ENCODE data around the gene TRIM36.

The TRIM36 gene

DNA sequence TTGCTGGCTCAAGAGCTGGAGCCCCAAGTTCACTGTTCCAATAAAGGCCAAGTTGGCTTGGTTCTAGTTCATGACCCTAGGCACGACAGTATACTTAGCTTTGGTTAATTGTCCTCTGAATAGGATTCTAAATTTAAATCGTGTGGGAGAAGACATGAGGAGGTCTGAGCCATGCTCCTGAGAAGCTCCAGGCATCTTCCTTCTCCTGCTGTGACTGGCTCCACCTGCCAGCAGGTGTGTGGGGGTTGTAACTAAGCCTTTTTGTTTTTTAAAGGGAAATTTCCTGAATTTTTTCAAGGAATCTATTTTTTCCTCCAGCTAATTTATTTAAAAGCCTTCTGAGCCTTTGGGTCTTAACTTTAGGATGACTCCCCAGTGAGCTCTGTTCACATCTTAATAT is 20.2 kb upstream of the TRIM36 start:
- no CpG with 5 or more reads among the region's 2 CpGs for WGBS (ENCODE audit: insufficient coverage, insufficient read length)
- H3K27ac ChIP-seq (ENCODE audit: low read length) = no peak overlapping the region
- no peak for DNase-seq (ENCODE audit: low read depth, low spot score)
- peaks cover 3% of the 10 kb centered on the region; the same call in 1 of the 2 replicates for H3K4me1 ChIP-seq (ENCODE audit: control insufficient read depth, insufficient read depth, low read length)
- H3K9me3 ChIP-seq (ENCODE audit: control insufficient read depth, insufficient read depth, low read length) = no peaks in the 10 kb centered on the region
- no peak overlapping the region for H3K4me3 ChIP-seq (ENCODE audit: low read length)
- no peaks in the 10 kb centered on the region for H3K27me3 ChIP-seq (ENCODE audit: control insufficient read depth, insufficient read depth, low read length)
- no peaks in the 10 kb centered on the region for H3K36me3 ChIP-seq (ENCODE audit: control insufficient read depth, insufficient read depth, low read length)

DNA sequence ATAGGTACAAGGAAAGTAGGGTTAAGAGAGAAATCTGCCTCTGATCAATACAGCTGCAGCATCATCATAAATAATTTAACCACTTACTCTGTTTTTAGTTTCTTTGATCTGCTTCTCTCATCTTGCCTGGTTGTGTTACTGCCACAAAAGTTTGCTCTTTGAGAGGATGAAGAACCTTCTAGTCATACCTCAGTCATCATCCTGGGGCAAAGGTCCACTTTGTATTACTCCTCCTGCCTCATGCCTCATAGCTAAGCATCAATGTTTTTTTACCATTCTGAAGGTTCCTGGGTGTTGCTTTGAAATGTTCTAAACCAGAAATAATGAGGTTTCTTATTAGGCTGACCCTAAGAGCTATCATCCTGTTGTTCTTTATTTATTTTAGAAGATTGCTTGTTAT is 17.1 kb upstream of the TRIM36 start:
- H3K4me1 ChIP-seq (ENCODE audit: control insufficient read depth, insufficient read depth, low read length) = peaks cover 2% of the 10 kb centered on the region; the same call in 1 of the 2 replicates
- DNase-seq (ENCODE audit: low read depth, low spot score) = no peak
- no peaks in the 10 kb centered on the region for H3K9me3 ChIP-seq (ENCODE audit: control insufficient read depth, insufficient read depth, low read length)
- peaks cover 5% of the 10 kb centered on the region for H3K27me3 ChIP-seq (ENCODE audit: control insufficient read depth, insufficient read depth, low read length)
- no peak overlapping the region for H3K27ac ChIP-seq (ENCODE audit: low read length)
- no peaks in the 10 kb centered on the region for H3K36me3 ChIP-seq (ENCODE audit: control insufficient read depth, insufficient read depth, low read length)
- no peak overlapping the region for H3K4me3 ChIP-seq (ENCODE audit: low read length)

DNA sequence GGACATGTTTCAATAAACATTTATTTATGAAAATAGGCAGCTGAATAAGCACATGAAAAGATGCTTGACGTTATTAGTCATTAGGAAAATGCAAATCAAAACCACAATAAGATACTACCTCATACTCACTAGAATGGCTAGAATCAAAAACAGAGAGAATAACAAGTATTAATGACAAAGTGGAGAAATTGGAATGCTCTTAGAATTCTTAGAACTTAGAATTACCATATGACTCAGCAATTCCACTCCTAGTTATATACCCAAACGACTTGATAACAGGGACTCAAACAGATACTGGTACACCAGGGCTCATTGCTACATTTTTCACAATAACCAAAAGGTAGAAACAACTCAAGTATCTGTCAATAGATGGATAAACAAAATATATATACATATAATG is 15.1 kb upstream of the TRIM36 start:
- peaks cover 2% of the 10 kb centered on the region; the same call in 1 of the 2 replicates for H3K4me1 ChIP-seq (ENCODE audit: control insufficient read depth, insufficient read depth, low read length)
- no peak overlapping the region for H3K4me3 ChIP-seq (ENCODE audit: low read length)
- no peaks in the 10 kb centered on the region for H3K36me3 ChIP-seq (ENCODE audit: control insufficient read depth, insufficient read depth, low read length)
- peaks cover 21% of the 10 kb centered on the region for H3K27me3 ChIP-seq (ENCODE audit: control insufficient read depth, insufficient read depth, low read length)
- no peak for DNase-seq (ENCODE audit: low read depth, low spot score)
- WGBS (ENCODE audit: insufficient coverage, insufficient read length) = no CpG with 5 or more reads among the region's 2 CpGs
- no peaks in the 10 kb centered on the region for H3K9me3 ChIP-seq (ENCODE audit: control insufficient read depth, insufficient read depth, low read length)
- no peak overlapping the region for H3K27ac ChIP-seq (ENCODE audit: low read length)

DNA sequence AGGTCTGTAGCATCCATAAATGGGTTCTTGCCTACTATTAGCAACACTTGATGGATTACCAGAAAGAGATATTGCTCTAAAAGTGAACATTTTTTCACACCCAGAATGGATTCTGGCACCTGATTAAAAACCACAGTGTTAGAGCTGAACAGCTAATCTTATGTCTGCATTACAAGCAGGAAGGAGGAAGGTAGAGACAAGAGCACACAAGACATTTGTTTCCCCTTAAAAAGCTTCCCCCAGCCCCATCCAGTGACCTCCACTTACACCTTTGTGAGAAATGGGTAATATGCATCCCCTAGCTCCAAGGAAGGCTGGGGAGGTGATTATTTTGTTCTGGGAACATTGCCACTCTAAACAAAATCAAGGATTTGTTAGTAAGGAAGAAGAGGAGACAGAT is 12.0 kb upstream of the TRIM36 start:
- H3K27ac ChIP-seq (ENCODE audit: low read length) = no peak overlapping the region
- no peaks in the 10 kb centered on the region for H3K9me3 ChIP-seq (ENCODE audit: control insufficient read depth, insufficient read depth, low read length)
- H3K4me3 ChIP-seq (ENCODE audit: low read length) = no peak overlapping the region
- peaks cover 4% of the 10 kb centered on the region; the same call in 1 of the 2 replicates for H3K4me1 ChIP-seq (ENCODE audit: control insufficient read depth, insufficient read depth, low read length)
- peaks cover 44% of the 10 kb centered on the region for H3K27me3 ChIP-seq (ENCODE audit: control insufficient read depth, insufficient read depth, low read length)
- no peak for DNase-seq (ENCODE audit: low read depth, low spot score)
- H3K36me3 ChIP-seq (ENCODE audit: control insufficient read depth, insufficient read depth, low read length) = no peaks in the 10 kb centered on the region

DNA sequence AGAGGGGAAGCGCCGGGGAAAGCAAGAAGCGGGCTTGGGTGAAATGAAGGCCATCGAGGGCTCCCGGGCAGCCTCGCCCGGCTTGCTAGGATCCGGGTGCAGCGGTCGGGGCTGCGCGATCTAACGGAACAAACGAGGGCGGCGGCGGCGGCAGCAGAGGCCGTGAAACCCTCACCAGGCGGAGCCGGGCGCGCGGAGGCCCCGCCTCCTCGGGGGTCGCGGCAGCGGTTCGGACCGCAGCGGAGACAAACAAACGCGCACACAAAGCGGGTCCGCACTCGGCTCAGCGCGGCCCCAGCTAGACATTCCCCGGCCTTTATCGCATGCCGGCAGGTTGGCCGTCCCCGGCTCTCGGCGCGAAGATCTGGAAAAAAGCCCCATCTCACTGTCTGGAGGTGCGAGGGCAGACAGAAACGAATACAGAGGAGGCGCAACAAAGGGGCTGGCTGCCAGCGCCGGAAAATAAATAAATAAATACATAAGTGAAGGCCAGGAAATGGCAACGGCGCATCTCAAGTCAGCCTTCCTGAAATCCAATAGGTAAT is 10.5 kb upstream of the TRIM36 start:
- DNase-seq (ENCODE audit: low read depth, low spot score) = peak; percentile 18
- Histone ChIP-seq H3K27me3 (ENCODE audit: control insufficient read depth, insufficient read depth, low read length) (peaks cover 44% of the 10 kb centered on the region), H3K36me3 (ENCODE audit: control insufficient read depth, insufficient read depth, low read length) (no peaks in the 10 kb centered on the region), H3K4me3 (ENCODE audit: low read length) (peak overlapping the region; percentile 38), H3K27ac (ENCODE audit: low read length) (no peak overlapping the region), H3K9me3 (ENCODE audit: control insufficient read depth, insufficient read depth, low read length) (no peaks in the 10 kb centered on the region), H3K4me1 (ENCODE audit: control insufficient read depth, insufficient read depth, low read length) (peaks cover 4% of the 10 kb centered on the region; the same call in 1 of the 2 replicates)
- WGBS (ENCODE audit: insufficient coverage, insufficient read length) = no CpG with 5 or more reads among the region's 54 CpGs

DNA sequence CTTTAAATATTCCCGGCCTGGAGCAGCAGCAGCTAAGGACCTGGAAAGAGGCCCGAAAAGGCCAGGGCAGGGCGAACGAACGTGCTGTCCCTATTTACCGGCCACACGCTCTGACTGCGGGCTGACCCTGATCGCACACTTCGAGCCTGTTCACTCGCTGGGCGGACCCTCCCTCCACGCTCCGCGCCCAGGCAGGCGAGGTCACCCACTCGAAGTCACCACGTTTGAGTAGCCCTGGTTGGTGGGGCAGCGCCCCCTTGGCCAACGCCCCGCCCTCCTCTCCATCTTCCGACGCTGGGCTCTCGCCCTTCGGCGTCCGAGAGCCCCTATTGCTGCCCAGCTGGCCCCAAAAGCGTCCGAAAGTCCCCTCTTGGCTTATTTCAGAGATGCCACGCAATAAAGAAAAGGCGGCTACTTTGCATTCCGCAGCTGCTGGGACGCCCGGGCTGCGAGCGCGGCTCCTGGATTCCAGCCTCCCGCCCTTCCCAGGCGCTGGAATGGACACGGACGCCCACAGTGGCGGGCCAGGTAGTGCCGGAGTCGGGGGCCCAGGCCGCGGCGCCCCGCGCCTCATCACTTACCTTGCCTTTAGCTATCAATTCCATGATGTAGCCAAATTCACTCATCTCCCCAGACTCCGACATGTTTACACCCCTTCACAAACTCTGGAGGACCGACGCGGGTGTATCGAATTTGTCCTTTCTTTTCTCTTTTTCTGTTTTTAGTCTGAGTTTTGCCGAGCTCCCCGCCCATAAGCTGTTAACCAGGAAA is 9.9 kb upstream of the TRIM36 start:
- H3K27me3 ChIP-seq (ENCODE audit: control insufficient read depth, insufficient read depth, low read length) = peaks cover 44% of the 10 kb centered on the region
- DNase-seq (ENCODE audit: low read depth, low spot score) = no peak
- WGBS (ENCODE audit: insufficient coverage, insufficient read length) = no CpG with 5 or more reads among the region's 56 CpGs
- peak overlapping the region; percentile 38; the same call in 1 of the 2 replicates for H3K4me3 ChIP-seq (ENCODE audit: low read length)
- H3K27ac ChIP-seq (ENCODE audit: low read length) = no peak overlapping the region
- no peaks in the 10 kb centered on the region for H3K9me3 ChIP-seq (ENCODE audit: control insufficient read depth, insufficient read depth, low read length)
- H3K4me1 ChIP-seq (ENCODE audit: control insufficient read depth, insufficient read depth, low read length) = peaks cover 4% of the 10 kb centered on the region; the same call in 1 of the 2 replicates
- no peaks in the 10 kb centered on the region for H3K36me3 ChIP-seq (ENCODE audit: control insufficient read depth, insufficient read depth, low read length)

DNA sequence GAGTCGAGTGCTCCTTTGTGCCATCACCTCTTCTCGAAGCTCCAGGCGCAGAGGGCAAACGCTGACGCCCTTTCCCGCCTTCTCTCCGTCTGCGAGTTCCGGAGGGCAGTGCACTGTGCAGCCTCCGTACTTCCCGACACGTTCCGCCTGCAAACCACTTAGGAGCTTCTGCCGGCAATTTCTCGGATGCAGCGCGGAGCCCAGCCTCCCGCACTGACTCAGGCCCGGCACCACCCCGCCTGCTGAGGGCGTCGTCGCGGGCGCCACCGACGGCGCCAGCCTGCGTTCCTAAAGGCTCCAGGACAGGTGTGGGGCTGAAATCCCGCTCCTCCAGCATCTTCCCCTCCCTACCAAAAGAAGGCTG is 9.3 kb upstream of the TRIM36 start:
- Histone ChIP-seq H3K27ac (ENCODE audit: low read length) (no peak overlapping the region), H3K27me3 (ENCODE audit: control insufficient read depth, insufficient read depth, low read length) (peaks cover 44% of the 10 kb centered on the region), H3K4me3 (ENCODE audit: low read length) (peak overlapping the region; percentile 38; the same call in 1 of the 2 replicates), H3K36me3 (ENCODE audit: control insufficient read depth, insufficient read depth, low read length) (no peaks in the 10 kb centered on the region), H3K9me3 (ENCODE audit: control insufficient read depth, insufficient read depth, low read length) (no peaks in the 10 kb centered on the region), H3K4me1 (ENCODE audit: control insufficient read depth, insufficient read depth, low read length) (peaks cover 4% of the 10 kb centered on the region; the same call in 1 of the 2 replicates)
- no peak for DNase-seq (ENCODE audit: low read depth, low spot score)
- no CpG with 5 or more reads among the region's 30 CpGs for WGBS (ENCODE audit: insufficient coverage, insufficient read length)

DNA sequence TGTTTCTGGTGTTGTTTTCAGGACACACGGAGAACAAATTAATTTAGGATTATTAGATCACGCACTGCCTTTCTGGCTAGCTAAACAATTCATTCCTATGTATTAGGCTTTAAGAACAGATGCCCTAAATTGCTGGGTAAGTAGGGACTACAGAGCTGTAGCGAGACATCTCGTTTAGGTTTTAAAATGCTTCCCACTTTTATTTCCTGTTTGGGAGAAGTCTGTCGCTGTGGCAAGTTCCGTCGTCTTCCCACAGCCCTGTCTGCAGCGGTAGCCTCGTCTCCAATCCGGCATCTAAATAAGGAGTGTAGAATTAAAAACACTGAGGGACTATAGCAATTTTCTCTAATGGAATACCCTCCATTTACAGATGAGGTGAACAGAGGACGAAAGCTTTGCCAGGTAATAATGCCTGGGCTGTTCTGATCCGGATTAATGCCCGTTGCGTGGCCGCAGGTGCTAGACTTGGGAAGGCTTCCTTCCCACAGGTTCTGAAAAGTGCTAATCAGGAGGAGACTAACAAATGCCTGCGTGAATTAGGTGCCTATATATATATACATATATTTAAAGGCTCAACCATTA is 1.3 kb upstream of the TRIM36 start:
- Histone ChIP-seq H3K9me3 (ENCODE audit: control insufficient read depth, insufficient read depth, low read length) (peaks cover 1% of the 10 kb centered on the region; the same call in 1 of the 2 replicates), H3K4me1 (ENCODE audit: control insufficient read depth, insufficient read depth, low read length) (no peaks in the 10 kb centered on the region), H3K4me3 (ENCODE audit: low read length) (peak overlapping the region; percentile 94; the same call in 1 of the 2 replicates), H3K36me3 (ENCODE audit: control insufficient read depth, insufficient read depth, low read length) (0 out of 2 replicates have a peak, but pooled peaks cover 2% of the 10 kb centered on the region), H3K27ac (ENCODE audit: low read length) (no peak overlapping the region), H3K27me3 (ENCODE audit: control insufficient read depth, insufficient read depth, low read length) (peaks cover 8% of the 10 kb centered on the region; the same call in 1 of the 2 replicates)
- no CpG with 5 or more reads among the region's 16 CpGs for WGBS (ENCODE audit: insufficient coverage, insufficient read length)
- no peak for DNase-seq (ENCODE audit: low read depth, low spot score)

DNA sequence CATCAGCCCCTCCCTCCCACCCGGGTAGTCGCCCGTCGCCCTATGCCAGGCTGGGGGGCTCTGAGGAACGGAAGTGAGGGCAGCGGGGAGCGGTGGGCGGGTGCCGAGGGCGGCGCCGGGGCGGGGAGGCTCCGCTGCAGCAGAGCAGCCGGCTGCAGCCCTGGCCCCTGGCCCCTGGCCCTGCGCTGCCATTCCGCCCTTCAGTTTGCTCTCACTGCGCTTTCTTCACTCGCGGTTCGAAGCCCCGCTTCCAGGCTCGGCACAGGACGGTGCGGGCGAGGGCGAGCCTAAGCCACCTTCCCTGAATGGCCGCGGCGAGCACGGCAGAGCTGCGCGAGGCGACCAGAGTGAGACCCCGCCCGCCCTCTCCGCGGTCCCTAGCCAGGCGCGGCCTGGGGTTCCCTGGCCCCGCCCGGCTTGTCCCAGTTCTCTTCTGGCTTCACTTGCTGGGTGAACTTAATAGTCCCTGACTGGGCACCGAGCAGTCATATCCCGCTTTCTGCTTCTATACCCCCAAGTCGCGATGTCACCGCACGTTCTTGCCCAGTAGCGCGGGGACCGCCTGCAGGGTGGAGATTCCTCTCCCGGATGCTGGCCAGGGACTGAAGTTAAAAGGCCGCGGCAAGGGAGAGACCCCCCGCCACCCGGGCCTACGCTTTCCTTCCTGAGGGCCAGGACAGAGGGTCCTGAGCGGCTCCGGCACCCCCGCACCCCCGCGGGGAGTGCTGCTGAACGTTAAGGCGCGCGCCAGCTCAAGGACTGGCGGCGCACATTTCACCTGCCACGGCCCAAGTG is 623 bp upstream of the TRIM36 start:
- H3K27me3 ChIP-seq (ENCODE audit: control insufficient read depth, insufficient read depth, low read length) = peaks cover 8% of the 10 kb centered on the region; the same call in 1 of the 2 replicates

More for the DNA sequence above, 623 bp upstream of the TRIM36 start:
- no CpG with 5 or more reads among the region's 69 CpGs for WGBS (ENCODE audit: insufficient coverage, insufficient read length)
- peaks cover 4% of the 10 kb centered on the region; the same call in 1 of the 2 replicates for H3K9me3 ChIP-seq (ENCODE audit: control insufficient read depth, insufficient read depth, low read length)
- H3K4me1 ChIP-seq (ENCODE audit: control insufficient read depth, insufficient read depth, low read length) = no peaks in the 10 kb centered on the region
- DNase-seq (ENCODE audit: low read depth, low spot score) = peak; percentile 29
- peaks cover 6% of the 10 kb centered on the region; the same call in 1 of the 2 replicates for H3K36me3 ChIP-seq (ENCODE audit: control insufficient read depth, insufficient read depth, low read length)
- no peak overlapping the region for H3K27ac ChIP-seq (ENCODE audit: low read length)
- peak overlapping the region; percentile 94; the same call in 1 of the 2 replicates for H3K4me3 ChIP-seq (ENCODE audit: low read length)

All from iPS DF 6.9 (cell line).